GM19240 (cell line): ENCODE data around the gene HMGB3.
A peak's percentile ranks its signal among the peaks of the same experiment; 100 is the strongest.
"Not testable (repeated sequence)": the region's sequence is repeated elsewhere in the genome, so short reads cannot be mapped to it uniquely, and the experiment has no call there.

Experiments used
- DNase-seq: peaks from one replicate; pipeline ENCODE4 v3.0.0; 2011; ENCODE audit warnings: low spot score; ENCODE audit not compliant: insufficient read length

HMGB3 gene

GRCh38 chrX:150982788-150983520, at the start of gene HMGB3:
HMGB3 (plus strand) TSS chrX:150983335; CDS start chrX:150985600, 2,265 bp downstream.
- DNase-seq = peak; percentile 89

GRCh38 chrX:150933945-150934350, 49.2 kb upstream of the HMGB3 start:
- DNase-seq = no peak

DNA sequence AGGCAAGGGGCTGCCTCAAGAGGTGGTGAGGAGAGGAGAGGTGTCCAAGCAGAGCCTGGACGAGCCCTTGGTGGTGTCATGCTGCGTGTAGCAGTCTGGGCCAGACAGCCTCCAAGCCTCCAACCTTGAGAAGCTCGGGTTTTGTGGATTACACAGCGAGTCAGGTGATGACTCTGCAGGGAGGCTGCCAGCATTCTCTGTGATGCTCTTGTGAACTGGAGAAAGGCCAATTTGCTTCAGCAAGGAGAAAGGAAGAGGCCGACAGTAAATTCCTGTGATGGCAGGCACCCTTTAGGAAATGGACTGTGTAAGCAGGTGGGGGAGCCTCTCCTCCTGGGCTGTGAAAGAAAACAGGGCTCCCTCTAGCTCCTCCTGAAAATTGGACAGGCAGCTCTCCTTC, 48.7 kb upstream of the HMGB3 start:
- DNase-seq = no peak

GRCh38 chrX:150935467-150935866, 47.7 kb upstream of the HMGB3 start:
- no peak for DNase-seq

GRCh38 chrX:150936556-150936955, 46.6 kb upstream of the HMGB3 start:
- DNase-seq = no peak

DNA sequence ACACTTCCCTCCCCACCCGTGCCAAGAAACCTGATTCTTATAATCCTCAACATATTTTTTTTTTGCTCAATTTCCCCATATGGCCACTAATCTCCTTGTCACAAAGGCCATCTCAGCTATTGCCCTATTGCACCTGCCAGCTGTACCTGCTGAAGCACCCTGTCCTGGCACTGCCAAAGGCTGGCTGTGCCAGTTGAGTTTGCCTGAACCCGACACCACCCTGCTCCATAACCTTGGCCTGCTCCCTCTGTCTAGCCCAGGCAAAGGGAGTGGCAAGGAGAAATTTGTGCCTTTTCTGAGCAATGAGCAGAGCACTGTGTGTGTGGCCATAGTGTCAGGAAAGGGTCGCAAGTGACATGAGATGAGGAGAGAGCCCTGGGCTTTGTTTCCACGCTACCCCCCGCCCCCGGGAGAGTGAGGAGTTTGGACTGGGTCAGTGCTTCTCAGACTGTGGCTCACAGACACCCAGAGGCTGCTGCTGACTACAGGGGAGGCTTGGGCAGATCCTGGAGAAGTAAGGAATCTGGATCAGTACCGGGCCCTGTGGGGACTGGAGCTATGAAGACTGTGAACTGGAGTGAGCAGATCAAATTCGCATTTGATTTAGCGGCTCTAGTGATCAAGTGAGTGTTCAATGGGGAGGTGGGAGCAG, 42.2 kb upstream of the HMGB3 start:
- no peak for DNase-seq

DNA sequence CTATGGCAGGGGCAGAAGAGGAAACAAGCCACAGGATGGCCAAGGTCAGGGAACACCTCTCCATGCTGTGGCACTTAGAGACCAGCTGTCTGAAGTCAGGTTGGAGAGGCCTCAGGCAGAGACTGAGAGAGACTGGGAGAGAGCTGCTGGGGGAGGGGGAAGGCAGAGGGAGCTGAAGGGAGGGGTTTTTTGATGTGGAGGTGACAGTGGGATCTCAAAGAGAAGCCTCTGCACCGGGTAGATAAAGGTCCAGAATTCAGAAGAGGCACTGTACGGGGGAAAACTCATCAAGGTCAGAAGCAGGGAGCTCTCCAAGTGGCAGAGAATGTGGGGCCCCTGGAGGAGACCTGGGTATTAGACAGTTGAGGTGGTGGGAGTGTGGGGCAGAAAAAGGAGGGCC, 41.6 kb upstream of the HMGB3 start:
- DNase-seq = no peak

- DNase-seq = no peak
These were observed 40.1 kb upstream of the HMGB3 start for GRCh38 chrX:150942942-150943594.

DNA sequence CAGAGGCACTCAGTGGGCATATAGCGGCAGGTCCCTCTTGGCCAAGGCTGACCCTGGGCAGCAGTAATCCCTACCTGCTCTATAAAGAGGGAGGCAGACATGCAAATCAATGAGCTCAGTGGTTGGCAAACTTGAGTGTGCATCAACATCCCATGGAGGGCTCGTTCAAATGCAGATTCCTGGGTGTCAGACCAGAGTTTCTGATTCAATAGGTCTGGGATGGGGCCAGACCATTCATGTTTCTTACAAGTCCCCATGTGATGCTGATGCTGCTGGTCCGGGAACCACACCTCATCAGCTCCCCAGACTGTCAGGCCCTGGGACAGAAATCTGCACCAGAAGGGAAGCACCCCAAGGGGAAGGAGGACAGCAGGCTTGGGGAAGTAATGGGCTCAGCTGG, 38.9 kb upstream of the HMGB3 start:
- DNase-seq = no peak

GRCh38 chrX:150954951-150955350, 28.2 kb upstream of the HMGB3 start:
- no peak for DNase-seq

DNA sequence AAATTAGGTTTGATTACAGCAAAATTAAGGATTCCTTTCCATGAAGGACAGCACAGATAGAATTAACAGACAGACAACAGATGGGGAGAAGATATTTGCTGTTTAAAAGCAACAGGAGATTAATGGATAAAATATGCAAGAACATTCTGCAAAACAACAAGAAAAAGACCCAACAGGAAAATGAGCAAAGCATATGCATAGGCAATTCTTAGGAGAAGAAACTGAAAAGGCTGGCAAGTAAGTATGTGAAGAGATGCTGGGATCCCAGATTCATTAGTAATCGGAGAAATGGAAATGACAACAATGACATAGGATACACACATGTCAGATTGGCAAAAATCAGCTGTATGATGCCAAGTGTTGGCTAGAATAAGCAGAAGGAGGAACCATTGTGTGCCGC, 27.5 kb upstream of the HMGB3 start:
- no peak for DNase-seq

DNA sequence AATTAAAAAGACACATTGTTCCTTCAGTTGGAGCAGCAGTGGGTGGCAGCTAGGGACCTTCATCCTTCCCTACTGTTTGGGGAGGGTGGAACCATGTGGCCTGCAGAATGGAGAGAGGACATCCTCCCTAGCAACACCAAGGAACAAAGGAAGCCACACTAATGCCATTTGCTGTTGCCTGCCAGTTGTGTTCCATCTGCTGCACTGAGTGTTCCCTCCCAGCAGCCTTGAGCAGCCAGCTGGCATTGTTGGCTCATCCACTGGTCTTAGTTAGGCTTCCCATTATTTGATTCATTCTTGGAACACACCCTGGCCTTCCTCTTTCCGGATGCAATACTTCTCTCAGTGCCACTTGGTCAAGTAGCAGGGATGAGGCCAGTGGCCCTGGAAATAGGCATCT, 25.0 kb upstream of the HMGB3 start:
- DNase-seq = no peak

GRCh38 chrX:150959557-150959956, 23.6 kb upstream of the HMGB3 start:
- no peak for DNase-seq

GRCh38 chrX:150961631-150962030, 21.5 kb upstream of the HMGB3 start:
- DNase-seq = no peak

DNA sequence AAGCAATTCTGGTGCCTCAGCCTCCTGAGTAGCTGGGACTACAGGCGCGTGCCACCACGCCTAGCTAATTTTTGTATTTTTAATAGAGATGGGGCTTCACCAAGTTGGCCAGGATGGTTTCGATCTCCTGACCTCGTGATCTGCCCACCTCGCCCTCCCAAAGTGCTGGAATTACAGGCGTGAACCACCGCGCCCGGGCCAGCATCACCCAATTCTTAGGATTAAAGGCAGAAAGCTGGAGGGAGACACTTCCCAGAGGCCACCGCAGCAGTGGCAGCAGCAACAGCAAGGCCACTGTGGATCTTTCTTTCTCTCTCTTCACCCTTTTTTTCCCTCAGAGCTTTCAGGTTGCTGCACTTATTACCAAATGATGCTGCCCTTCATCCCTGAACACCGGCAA, 18.7 kb upstream of the HMGB3 start:
- DNase-seq = not testable (repeated sequence)

- DNase-seq = no peak
These were observed 16.9 kb upstream of the HMGB3 start for GRCh38 chrX:150966235-150966634.

GRCh38 chrX:150966742-150967141, 16.4 kb upstream of the HMGB3 start:
- DNase-seq = no peak

DNA sequence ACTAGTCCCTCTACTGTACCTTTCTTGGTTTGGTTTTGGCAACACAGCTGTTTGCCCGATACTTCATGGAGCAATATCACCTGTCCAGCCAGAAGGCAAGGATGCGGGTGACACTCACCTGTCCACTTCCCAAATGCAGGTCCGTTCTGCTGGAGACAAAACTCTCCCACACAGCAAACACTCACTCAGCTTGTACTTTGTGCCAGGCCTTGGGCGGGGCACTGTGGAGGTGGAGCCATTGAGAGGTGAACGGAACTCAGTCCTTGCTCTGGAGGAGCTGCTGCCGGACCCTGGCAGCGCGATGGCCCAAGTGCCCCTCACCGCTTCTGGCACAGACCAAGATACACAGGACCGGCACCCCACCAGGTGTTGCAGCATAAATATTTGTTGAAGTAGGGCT, 15.3 kb upstream of the HMGB3 start:
- DNase-seq = no peak

DNA sequence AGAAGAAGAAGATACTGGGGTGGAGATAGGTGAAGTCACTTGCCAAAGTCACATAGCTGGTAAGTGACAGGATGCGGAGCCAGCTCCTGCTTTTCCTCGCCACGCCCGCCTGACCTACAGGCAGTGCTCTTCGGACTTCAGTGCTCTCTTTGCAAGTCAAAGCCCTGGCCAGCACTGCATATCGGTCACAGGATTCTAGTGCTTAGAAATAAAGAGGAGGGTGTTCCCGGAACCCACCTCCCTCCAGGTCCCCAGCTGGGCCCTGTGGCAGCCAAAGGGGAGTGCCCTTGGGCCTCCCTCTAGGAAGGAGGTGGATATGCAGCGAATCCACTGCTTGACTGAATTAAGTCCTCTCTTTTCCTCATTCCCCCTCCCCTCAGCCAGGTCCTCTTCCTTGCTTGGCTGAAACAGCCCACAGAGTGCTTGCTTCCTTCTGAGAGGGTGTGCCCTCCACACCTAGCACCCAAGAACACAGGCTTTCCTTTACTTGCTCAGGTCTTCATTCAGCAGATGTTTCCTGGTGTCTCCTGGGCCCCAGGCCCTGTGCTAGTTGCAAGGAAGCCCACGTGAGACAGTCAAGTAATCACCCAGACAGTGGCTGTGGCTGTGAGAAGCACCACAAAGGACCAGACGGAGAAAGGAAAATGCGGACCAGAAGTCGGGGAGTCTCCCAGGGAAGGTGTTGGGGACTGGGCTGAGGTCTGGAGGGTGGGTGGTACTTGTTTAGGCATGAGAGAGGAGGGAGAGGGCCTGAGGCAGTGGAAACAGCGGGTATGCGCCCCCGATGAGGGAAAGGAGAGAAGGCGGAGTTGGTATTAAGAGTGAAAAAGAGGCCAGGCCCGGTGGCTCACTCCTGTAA, 14.0 kb upstream of the HMGB3 start:
- no peak for DNase-seq

DNA sequence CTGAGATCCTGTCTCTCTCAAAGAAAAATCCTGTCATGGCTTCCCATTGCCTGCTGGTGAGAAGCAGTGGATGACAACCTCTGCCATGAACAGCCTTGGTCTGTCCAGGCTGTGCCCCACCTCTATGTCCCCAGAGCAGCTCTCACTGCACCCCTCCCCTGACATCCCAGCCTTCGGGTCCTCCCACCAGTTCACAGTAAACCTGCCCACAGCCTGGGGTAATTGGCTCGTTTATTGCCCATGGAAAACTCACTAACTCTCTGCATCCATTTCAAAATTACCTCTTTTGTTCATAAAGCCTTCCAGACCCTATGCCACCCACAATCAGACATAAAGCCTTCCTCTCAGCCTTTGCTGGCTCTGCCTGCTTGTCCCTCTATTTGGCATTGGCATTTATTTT, 10.7 kb upstream of the HMGB3 start:
- no peak for DNase-seq

GRCh38 chrX:150975655-150976390, 7.3 kb upstream of the HMGB3 start:
- DNase-seq = no peak
